Fibroblast of gingiva (primary cell): Measurements from ENCODE around the gene NUP214.
A peak's percentile ranks its signal among the peaks of the same experiment; 100 is the strongest.

Experiments used
- DNase-seq: peaks from one replicate; pipeline ENCODE4 v3.0.0-alpha.2; 2011; ENCODE audit warnings: low read depth

The NUP214 gene

GRCh38 chr9:131277287-131277909, 152.0 kb downstream of the NUP214 start:
- DNase-seq = no peak

- DNase-seq = peak; percentile 75
Measured at GRCh38 chr9:131277910-131278701, 152.7 kb downstream of the NUP214 start.

- no peak for DNase-seq
Measured at GRCh38 chr9:131278702-131279111, 153.3 kb downstream of the NUP214 start.

GRCh38 chr9:131279196-131279862, 153.9 kb downstream of the NUP214 start:
- DNase-seq = no peak

GRCh38 chr9:131279863-131280570, 154.6 kb downstream of the NUP214 start:
- no peak for DNase-seq

- no peak for DNase-seq
Measured at GRCh38 chr9:131280660-131281059, 155.3 kb downstream of the NUP214 start.

GRCh38 chr9:131281119-131281965, 156.0 kb downstream of the NUP214 start:
- no peak for DNase-seq

- no peak for DNase-seq
Measured at GRCh38 chr9:131282175-131282574, 156.8 kb downstream of the NUP214 start.

- no peak for DNase-seq
Measured at GRCh38 chr9:131282688-131283422, 157.5 kb downstream of the NUP214 start.
